GM18873 (cell line): Measurements from ENCODE around the gene RBM3.

Experiments used
- ATAC-seq: cut with Tn5 transposase; IDR thresholded peaks from one replicate; pipeline ENCODE4 v1.9.1; 2021; ENCODE audit warnings: mild to moderate bottlenecking, moderate library complexity, moderate number of reproducible peaks; ENCODE audit not compliant: unreplicated experiment, low FRiP score

The RBM3 gene

GRCh38 chrX:48613502-48614160 lies 39.3 kb downstream of the RBM3 start:
- no peak for ATAC-seq

DNA sequence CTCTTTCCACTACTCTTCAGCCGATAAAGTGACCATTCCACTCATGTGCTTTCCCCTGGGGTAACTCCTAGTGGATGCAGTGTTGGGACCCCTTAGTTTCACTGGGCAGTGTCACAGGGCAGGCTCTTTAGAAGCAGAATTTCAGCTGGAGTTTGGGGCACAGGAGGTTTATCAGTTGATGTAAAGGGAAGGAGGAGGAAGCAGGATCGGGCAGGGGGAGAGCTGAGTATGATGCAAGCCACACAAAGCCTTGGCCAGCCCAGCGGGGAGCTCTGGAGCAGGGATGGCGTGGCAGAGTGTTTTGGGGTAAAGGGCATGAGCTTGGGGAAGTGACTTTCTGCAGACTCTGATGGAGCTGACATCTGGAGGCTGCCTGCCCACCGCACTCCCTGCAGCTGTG lies 42.3 kb downstream of the RBM3 start:
- no peak for ATAC-seq

GRCh38 chrX:48617542-48618340 lies 43.5 kb downstream of the RBM3 start:
- ATAC-seq = no peak

- no peak for ATAC-seq
Measured at GRCh38 chrX:48626401-48627298, 52.4 kb downstream of the RBM3 start.
